ENCODE data around the gene SIAH1.
"Not testable (repeated sequence)": the region's sequence is repeated elsewhere in the genome, so short reads cannot be mapped to it uniquely, and the experiment has no call there.

Gene SIAH1

GRCh38 chr16:48317614-48318315 lies 67.4 kb downstream of the SIAH1 start:
- CTCF ChIA-PET = interaction anchor here (1.0 kb wide), 1 partner anchor 22 kb away, joined by 3 read pairs; no protein-coding TSS in a partner anchor
- no peak overlapping the region for H3K27ac ChIP-seq (ENCODE audit: extremely low read depth, low read depth, low read length)
- peaks cover 0 to 16% of the 10 kb centered on the region in 2 experiments; a peak in 2 of 3 replicates for H3K36me3 ChIP-seq (ENCODE audit: control insufficient read depth in 2 of 2, insufficient read depth in 1 of 2, low read length in 2 of 2)
- peak; percentile 61 for TF ChIP-seq FEZF1 (tag by site-specific recombination; IDR thresholded peaks at IDR 0.05)
- TF ChIP-seq, protein P1, sequence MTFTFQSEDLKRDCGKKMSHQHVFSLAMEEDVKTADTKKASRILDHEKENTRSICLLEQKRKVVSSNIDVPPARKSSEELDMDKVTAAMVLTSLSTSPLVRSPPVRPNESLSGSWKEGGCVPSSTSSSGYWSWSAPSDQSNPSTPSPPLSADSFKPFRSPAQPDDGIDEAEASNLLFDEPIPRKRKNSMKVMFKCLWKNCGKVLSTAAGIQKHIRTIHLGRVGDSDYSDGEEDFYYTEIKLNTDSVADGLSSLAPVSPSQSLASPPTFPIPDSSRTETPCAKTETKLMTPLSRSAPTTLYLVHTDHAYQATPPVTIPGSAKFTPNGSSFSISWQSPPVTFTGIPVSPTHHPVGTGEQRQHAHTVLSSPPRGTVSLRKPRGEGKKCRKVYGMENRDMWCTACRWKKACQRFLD (tag by site-specific recombination; IDR thresholded peaks at IDR 0.05) = no peak
- peak; percentile 79 for TF ChIP-seq MEIS1 (CRISPR knock-in tag; IDR thresholded peaks at IDR 0.05; ENCODE audit: borderline replicate concordance)
- POLR2A ChIA-PET = no interaction called here
- H3K4me1 ChIP-seq (ENCODE audit: control insufficient read depth, insufficient read depth, low read length) = peaks cover 7% of the 10 kb centered on the region; the same call in 1 of the 2 replicates
- no peak overlapping the region for H3K4me3 ChIP-seq (ENCODE audit: low read depth, low read length)
- no peaks in the 10 kb centered on the region for H3K9me3 ChIP-seq (ENCODE audit: control insufficient read depth, insufficient read depth, low read depth, low read length)

DNA sequence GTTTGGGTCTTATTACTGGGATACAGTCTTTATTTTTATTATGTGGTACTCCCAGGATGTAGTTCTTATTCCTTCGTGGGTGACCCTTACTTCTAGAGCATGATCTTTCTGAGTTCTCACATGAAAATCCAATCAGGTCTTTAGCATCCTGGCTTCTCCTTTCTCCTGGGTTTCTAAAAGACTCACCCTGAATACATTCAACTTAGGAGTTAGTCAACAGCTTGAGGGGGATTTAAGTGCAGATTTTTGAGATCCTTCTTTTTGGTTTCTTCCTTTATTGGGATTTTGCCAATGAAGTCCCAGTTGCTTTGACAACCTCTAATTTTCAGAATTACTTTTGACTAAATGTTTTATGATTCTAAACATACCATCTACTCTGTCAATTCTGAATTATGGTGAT lies 68.2 kb downstream of the SIAH1 start:
- POLR2A ChIA-PET = no interaction called here
- TF ChIP-seq, protein P2, sequence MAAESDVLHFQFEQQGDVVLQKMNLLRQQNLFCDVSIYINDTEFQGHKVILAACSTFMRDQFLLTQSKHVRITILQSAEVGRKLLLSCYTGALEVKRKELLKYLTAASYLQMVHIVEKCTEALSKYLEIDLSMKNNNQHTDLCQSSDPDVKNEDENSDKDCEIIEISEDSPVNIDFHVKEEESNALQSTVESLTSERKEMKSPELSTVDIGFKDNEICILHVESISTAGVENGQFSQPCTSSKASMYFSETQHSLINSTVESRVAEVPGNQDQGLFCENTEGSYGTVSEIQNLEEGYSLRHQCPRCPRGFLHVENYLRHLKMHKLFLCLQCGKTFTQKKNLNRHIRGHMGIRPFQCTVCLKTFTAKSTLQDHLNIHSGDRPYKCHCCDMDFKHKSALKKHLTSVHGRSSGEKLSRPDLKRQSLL (tag by site-specific recombination; IDR thresholded peaks at IDR 0.05) = no peak
- TF ChIP-seq ZNF639 (tag by site-specific recombination; IDR thresholded peaks at IDR 0.05) (no peak), ZNF292 (tag by site-specific recombination; IDR thresholded peaks at IDR 0.05; ENCODE audit: borderline replicate concordance, low read depth) (no peak), ZBTB7A (tag by site-specific recombination; IDR thresholded peaks at IDR 0.05; ENCODE audit: low read depth) (no peak), SETDB1 (IDR thresholded peaks at IDR 0.05; ENCODE audit: insufficient read length, low read length) (no peak), ZNF560 (tag by site-specific recombination; IDR thresholded peaks at IDR 0.05; ENCODE audit: borderline replicate concordance) (no peak), ZNF354C (tag by site-specific recombination; IDR thresholded peaks at IDR 0.05; ENCODE audit: borderline replicate concordance, low read depth) (no peak), ZNF394 (tag by site-specific recombination; IDR thresholded peaks at IDR 0.05; ENCODE audit: borderline replicate concordance) (no peak), ZNF16 (tag by site-specific recombination; IDR thresholded peaks at IDR 0.05; ENCODE audit: low read depth) (no peak), ZNF202 (tag by site-specific recombination; IDR thresholded peaks at IDR 0.05; ENCODE audit: borderline replicate concordance) (no peak)
- CTCF ChIA-PET = no interaction called here
- peaks cover 0 to 17% of the 10 kb centered on the region in 2 experiments; a peak in 2 of 3 replicates for H3K36me3 ChIP-seq (ENCODE audit: control insufficient read depth in 2 of 2, insufficient read depth in 1 of 2, low read length in 2 of 2)
- H3K27ac ChIP-seq (ENCODE audit: extremely low read depth, low read depth, low read length) = no peak overlapping the region
- no peak overlapping the region for H3K4me3 ChIP-seq (ENCODE audit: low read depth, low read length)
- H3K9me3 ChIP-seq (ENCODE audit: control insufficient read depth, insufficient read depth, low read depth, low read length) = no peaks in the 10 kb centered on the region
- H3K4me1 ChIP-seq (ENCODE audit: control insufficient read depth, insufficient read depth, low read length) = peaks cover 7% of the 10 kb centered on the region; the same call in 1 of the 2 replicates

DNA sequence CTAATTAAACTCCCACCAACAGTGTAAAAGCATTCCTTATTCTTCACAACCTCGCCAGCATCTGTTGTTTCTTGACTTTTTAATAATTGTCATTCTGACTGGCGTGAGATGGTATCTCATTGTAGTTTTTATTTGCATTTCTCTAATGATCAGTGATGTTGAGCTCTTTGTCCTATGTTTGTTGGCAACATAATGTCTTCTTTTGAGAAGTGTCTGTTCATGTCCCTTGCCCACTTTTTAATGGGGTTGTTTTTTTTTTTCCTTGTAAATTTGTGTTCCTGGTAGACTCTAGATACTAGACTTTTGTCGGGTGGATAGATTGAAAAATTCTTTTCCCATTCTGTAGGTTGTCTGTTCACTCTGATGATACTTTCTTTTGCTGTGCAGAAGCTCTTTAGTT lies 71.3 kb downstream of the SIAH1 start:
- H3K36me3 ChIP-seq (ENCODE audit: control insufficient read depth in 2 of 2, insufficient read depth in 1 of 2, low read length in 2 of 2) = peaks cover 6 to 23% of the 10 kb centered on the region in 2 experiments; a peak in 2 of 3 replicates
- H3K9me3 ChIP-seq (ENCODE audit: control insufficient read depth, insufficient read depth, low read depth, low read length); POLR2A ChIA-PET; H3K27ac ChIP-seq (ENCODE audit: extremely low read depth, low read depth, low read length); CTCF ChIA-PET; H3K4me1 ChIP-seq (ENCODE audit: control insufficient read depth, insufficient read depth, low read length); H3K4me3 ChIP-seq (ENCODE audit: low read depth, low read length): not testable (repeated sequence)
